Suprapubic skin (tissue), 4 donors: Measurements from ENCODE around the gene TRIM41. TPM values are rescaled to one million over a fixed set of nuclear protein-coding genes. Genes with fewer than 3 reads are reported as not detected.
A peak's percentile ranks its signal among the peaks of the same experiment; 100 is the strongest.

Experiments used
- DNase-seq, 2 donors: peaks; one replicate each; pipeline ENCODE4 v3.0.0-alpha.2; 2019; ENCODE audit warnings: low spot score in 2 of 2
- H3K27ac ChIP-seq: fragments of 200-600 bp; sonication (generic); one replicate; pipeline ENCODE4 v1.5.1; 2019
- H3K27me3 ChIP-seq: fragments of 200-600 bp; sonication (generic); one replicate; pipeline ENCODE4 v1.5.1; 2019
- H3K36me3 ChIP-seq: fragments of 200-600 bp; sonication (generic); one replicate; pipeline ENCODE4 v1.5.1; 2019
- H3K4me1 ChIP-seq: fragments of 200-600 bp; sonication (generic); one replicate; pipeline ENCODE4 v1.5.1; 2019
- H3K4me3 ChIP-seq: fragments of 200-600 bp; sonication (generic); one replicate; pipeline ENCODE4 v1.5.1; 2019; ENCODE audit warnings: mild to moderate bottlenecking
- H3K9me3 ChIP-seq: fragments of 200-600 bp; sonication (generic); one replicate; pipeline ENCODE4 v1.5.1; 2019
- CTCF ChIP-seq, 2 donors: fragments of 200-600 bp in 1 of 2; fragments of 450-650 bp in 1 of 2; sonication (generic) in 1 of 2; IDR thresholded peaks; one replicate each; pipeline ENCODE4 v1.5.1; 2016 to 2019; ENCODE audit warnings: antibody characterized with exemption in 2 of 2, mild to moderate bottlenecking in 1 of 2, moderate library complexity in 1 of 2
- EP300 ChIP-seq: sonication (generic); formaldehyde crosslinking; IDR thresholded peaks from one replicate; pipeline ENCODE4 v1.6.1; 2017; ENCODE audit warnings: antibody characterized with exemption
- POLR2A ChIP-seq, 2 donors: fragments of 450-650 bp; IDR thresholded peaks; one replicate each; pipeline ENCODE4 v1.6.1; 2017; ENCODE audit warnings: antibody characterized with exemption in 2 of 2, mild to moderate bottlenecking in 2 of 2, moderate library complexity in 2 of 2
- POLR2AphosphoS5 ChIP-seq, 3 donors: sonication (generic); formaldehyde crosslinking; IDR thresholded peaks; one replicate each; pipeline ENCODE4 v1.6.1; 2017; ENCODE audit warnings: antibody characterized with exemption in 3 of 3
- WGBS: methylation state at CpG from one replicate; pipeline ENCODE4 v1.1.5; 2018; 5-methylcytosine and 5-hydroxymethylcytosine counted together
- total RNA-seq, 4 donors: library from RNA; depleted of rRNA; stranded (reverse); fragments of >200 nt; gene quantifications; one replicate each; pipeline ENCODE4 v1.1.0, GENCODE V29; 2016

The TRIM41 gene
- total RNA-seq, 4 donors from 2014 or later: 13.3 to 23.3 (median 16.2) TPM

GRCh38 chr5:181191526-181192336 is 31.4 kb upstream of the TRIM41 start:
- Histone ChIP-seq H3K27ac (peak overlapping the region; percentile 95), H3K36me3 (no peaks in the 10 kb centered on the region), H3K4me1 (peaks cover 33% of the 10 kb centered on the region), H3K27me3 (no peaks in the 10 kb centered on the region), H3K4me3 (peak overlapping the region; percentile 77), H3K9me3 (no peaks in the 10 kb centered on the region)
- TF ChIP-seq EP300: no peak
- TF ChIP-seq CTCF (IDR thresholded peaks at IDR 0.05): no peak
- no peak for TF ChIP-seq POLR2A (IDR thresholded peaks at IDR 0.05)
- peak; percentile 23 to 89 (median 68) for TF ChIP-seq POLR2AphosphoS5 (IDR thresholded peaks at IDR 0.05)
- DNase-seq: peak; percentile 98
- WGBS: under 1% methylated on average over 25 of the region's 64 CpGs

DNA sequence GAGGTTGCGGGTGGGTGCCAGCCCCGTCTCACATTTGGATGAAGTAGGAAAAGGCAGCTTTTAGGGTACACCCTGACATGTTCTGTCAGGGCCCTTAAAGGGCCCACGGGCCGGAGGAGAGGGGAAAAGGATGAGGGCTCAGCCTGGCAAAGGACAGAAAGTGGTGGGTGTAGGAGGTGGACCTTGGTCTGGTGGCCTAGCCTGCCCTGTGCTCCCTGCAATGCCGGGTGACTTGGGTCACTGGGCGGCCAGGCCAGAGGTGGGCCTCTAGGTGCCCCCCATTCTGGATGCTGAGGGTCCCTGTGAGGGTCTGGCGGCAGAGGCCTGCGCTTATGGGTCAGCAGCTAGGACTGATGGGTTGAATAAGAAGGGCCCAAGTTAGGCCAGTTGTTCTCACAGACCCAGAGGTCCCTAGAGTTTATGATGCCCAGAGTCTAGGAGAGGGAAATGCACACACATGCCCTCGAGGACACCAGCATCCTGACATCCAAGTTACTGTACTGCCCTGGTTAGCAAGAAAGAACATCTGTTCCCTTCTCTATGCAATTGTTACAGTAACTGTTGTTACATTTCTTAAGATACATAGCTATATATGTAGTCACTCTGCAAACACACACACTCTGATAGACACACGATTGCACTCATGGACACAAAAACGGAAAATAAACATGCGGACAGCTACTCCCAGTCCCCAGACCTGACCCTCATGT is 30.6 kb upstream of the TRIM41 start:
- peak overlapping the region; percentile 95 for H3K27ac ChIP-seq
- TF ChIP-seq CTCF (IDR thresholded peaks at IDR 0.05) (no peak), EP300 (no peak), POLR2A (IDR thresholded peaks at IDR 0.05) (no peak), POLR2AphosphoS5 (IDR thresholded peaks at IDR 0.05) (no peak)
- H3K9me3 ChIP-seq: no peaks in the 10 kb centered on the region
- H3K36me3 ChIP-seq: peaks cover 5% of the 10 kb centered on the region
- no peak for DNase-seq
- 51% methylated on average over 12 of the region's 12 CpGs for WGBS
- no peaks in the 10 kb centered on the region for H3K27me3 ChIP-seq
- H3K4me3 ChIP-seq: peak overlapping the region; percentile 77
- H3K4me1 ChIP-seq: peaks cover 29% of the 10 kb centered on the region

DNA sequence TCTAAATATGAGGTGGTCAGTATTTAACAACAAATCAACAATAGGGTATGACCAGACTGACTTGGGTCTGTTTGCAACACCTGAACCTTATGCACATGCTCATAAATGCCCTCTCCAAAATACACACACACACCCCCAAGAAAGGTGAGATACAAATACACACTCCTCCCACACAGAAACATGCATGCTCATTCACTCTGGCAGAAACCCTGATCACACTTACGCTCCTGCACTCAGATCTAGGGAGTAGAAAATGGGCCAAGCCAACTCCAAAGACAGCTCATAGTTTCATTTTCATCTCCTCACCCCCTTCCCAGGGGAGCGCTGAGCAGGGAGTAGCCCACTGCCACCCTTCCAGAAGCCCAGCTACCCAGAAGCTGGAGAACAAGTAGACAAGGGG is 29.4 kb upstream of the TRIM41 start:
- H3K4me3 ChIP-seq: no peak overlapping the region
- 56% methylated on average over 2 of the region's 2 CpGs for WGBS
- no peak overlapping the region for H3K27ac ChIP-seq
- H3K9me3 ChIP-seq: no peaks in the 10 kb centered on the region
- no peak for TF ChIP-seq CTCF (IDR thresholded peaks at IDR 0.05)
- TF ChIP-seq POLR2AphosphoS5 (IDR thresholded peaks at IDR 0.05): no peak
- TF ChIP-seq EP300: no peak
- TF ChIP-seq POLR2A (IDR thresholded peaks at IDR 0.05): no peak
- no peaks in the 10 kb centered on the region for H3K27me3 ChIP-seq
- H3K4me1 ChIP-seq: peaks cover 26% of the 10 kb centered on the region
- peaks cover 5% of the 10 kb centered on the region for H3K36me3 ChIP-seq
- no peak for DNase-seq

DNA sequence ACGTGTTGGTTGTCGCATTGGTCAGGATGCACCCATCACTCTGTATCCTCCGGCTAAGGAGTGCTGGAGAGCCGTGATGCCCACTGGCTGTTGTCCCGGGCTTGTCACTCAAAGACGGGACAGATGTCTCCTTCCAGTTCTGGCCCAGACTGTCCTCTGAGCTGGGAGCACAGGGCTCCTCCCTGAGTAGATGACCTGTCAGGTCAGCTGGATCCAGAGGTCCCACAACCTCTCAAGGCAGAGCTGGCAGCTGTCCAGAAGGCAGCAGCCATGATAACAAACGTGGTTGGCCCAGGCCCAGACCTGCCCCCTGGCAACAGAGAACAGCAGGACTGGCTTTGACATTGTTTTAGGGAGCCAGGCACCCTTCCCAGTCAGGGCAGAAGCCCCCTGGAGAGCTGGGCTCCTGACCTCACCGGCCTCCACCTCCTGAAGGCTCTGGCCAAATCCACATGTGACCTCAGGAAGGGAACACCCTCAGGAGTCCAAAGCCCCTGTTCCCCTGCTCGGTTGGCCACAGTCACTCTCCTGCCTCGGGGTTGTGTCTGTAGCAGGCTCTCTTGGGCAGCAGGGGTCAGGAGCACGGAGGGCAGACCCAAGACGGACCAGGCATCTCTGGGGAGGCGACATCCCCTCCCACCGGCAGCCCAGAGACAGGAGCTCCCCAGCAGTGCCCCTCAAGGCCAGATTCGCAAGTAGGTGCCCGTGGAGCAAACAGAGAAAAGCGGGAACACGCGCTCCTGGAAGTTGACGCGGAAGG is 28.4 kb upstream of the TRIM41 start:
- no peak for DNase-seq
- 80% methylated on average over 18 of the region's 21 CpGs for WGBS

More for the DNA sequence above, 28.4 kb upstream of the TRIM41 start:
- Histone ChIP-seq H3K4me1 (peaks cover 18% of the 10 kb centered on the region), H3K36me3 (peaks cover 5% of the 10 kb centered on the region), H3K9me3 (no peaks in the 10 kb centered on the region), H3K4me3 (no peak overlapping the region), H3K27ac (no peak overlapping the region), H3K27me3 (no peaks in the 10 kb centered on the region)
- TF ChIP-seq POLR2A (IDR thresholded peaks at IDR 0.05) (no peak), POLR2AphosphoS5 (IDR thresholded peaks at IDR 0.05) (no peak), CTCF (IDR thresholded peaks at IDR 0.05) (no peak), EP300 (no peak)
